CD4-positive, alpha-beta T cell treated with Interleukin-1 beta for 1 hour (primary cell): ENCODE measurements around the gene NUSAP1.
"Not testable (repeated sequence)": the region's sequence is repeated elsewhere in the genome, so short reads cannot be mapped to it uniquely, and the experiment has no call there.

ENCODE experiments used
- DNase-seq, 2 donors: peaks; one replicate each; pipeline ENCODE4 v3.0.0-alpha.2; 2020 to 2022

Gene NUSAP1

DNA sequence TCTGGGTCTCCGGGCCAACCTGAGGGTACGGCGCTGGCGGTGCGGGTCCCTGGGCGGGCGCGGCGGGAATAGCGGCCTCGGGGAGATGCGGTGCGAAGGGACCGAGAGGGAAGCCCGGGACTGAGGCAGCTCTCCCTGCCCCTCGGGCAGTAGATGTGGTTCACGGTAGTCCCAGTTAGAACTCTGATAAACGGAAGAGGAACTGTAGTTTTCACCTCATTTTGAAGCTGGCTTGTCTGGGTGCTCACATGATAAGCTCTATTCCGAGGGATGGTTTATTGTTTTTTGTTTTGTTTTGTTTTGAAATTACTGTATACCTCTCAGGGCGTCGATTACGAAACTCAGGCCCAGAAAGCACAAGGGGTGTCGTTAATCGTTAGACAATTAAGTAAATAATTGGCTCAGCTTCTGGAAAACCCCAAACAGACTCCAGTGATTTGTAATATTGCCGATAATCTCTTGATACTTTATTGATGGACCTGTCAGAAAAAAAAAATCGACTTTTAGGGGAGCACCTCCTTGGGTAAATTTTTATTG is 413 bp downstream of the NUSAP1 start:
- DNase-seq: peak in 1 of 2 donors; percentile 44

DNA sequence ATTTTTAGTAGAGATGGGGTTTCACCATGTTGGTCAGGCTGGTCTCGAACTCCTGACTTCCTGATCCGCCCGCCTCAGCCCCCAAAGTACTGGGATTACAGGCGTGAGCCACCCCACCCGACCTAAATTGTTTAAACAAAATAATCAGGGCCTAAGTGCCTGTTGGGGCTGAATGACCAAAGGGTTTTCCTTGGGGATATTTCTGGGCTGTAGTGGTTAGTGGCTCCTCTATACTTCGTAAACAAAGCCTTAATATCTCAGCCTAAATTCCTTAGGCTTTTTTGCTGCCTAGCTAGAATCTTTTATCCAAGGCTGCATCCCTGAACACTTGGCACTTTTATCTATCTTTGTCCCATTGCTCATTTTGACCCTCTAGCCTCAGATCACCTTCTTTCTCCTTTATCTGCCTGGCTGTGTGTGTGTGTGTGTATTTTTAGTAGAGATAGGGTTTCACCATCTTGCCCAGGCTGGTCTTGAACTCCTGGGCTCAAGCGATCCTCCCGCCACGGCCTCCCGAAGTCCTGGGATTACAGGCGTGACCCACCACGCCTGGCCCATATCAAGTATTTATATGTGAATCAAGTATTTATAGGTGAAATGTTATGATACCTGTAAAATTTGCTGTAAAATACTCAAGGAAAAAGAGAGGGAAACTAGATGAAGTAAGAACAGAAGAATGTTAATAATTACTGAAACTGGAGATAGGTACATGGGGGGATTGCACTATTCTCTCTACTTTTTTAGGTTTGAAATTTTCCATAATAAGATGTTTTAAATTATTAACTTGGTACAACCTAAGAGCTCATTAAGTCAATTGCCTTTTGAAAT is 1.8 kb downstream of the NUSAP1 start:
- no peak for DNase-seq

- peak in 1 of 2 donors; percentile 12 for DNase-seq
Observed at GRCh38 chr15:41336549-41336948, 3.9 kb downstream of the NUSAP1 start.

- no peak for DNase-seq
Observed at GRCh38 chr15:41337047-41337446, 4.4 kb downstream of the NUSAP1 start.

GRCh38 chr15:41337631-41338522 is 5.2 kb downstream of the NUSAP1 start:
- DNase-seq: no peak

GRCh38 chr15:41340189-41340695 is 7.6 kb downstream of the NUSAP1 start:
- DNase-seq: no peak

GRCh38 chr15:41341519-41341918 is 8.8 kb downstream of the NUSAP1 start:
- DNase-seq: no peak

DNA sequence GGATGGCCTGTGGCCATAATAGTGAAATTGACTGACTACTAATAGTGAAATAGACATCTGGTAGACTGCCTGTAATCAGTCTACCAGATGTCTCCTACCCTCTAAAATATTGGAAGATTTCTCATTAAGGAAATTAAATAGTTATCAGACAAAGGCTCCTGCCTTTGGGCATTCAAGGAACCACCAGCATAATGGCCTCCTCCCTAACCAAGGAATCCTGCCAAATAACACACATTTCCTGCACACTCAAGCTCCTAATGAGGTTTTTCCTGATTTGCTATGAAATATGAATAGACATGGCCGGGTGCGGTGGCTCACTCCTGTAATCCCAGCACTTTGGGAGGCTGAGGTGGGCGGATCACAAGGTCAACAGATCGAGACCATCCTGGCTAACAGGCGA is 14.6 kb downstream of the NUSAP1 start:
- no peak for DNase-seq

- no peak for DNase-seq
Observed at GRCh38 chr15:41350057-41350717, 17.5 kb downstream of the NUSAP1 start.

- no peak for DNase-seq
Observed at GRCh38 chr15:41354371-41354770, 21.7 kb downstream of the NUSAP1 start.

- no peak for DNase-seq
Observed at GRCh38 chr15:41367418-41367817, 34.7 kb downstream of the NUSAP1 start.

GRCh38 chr15:41377978-41378377 is 45.3 kb downstream of the NUSAP1 start:
- DNase-seq: no peak

DNA sequence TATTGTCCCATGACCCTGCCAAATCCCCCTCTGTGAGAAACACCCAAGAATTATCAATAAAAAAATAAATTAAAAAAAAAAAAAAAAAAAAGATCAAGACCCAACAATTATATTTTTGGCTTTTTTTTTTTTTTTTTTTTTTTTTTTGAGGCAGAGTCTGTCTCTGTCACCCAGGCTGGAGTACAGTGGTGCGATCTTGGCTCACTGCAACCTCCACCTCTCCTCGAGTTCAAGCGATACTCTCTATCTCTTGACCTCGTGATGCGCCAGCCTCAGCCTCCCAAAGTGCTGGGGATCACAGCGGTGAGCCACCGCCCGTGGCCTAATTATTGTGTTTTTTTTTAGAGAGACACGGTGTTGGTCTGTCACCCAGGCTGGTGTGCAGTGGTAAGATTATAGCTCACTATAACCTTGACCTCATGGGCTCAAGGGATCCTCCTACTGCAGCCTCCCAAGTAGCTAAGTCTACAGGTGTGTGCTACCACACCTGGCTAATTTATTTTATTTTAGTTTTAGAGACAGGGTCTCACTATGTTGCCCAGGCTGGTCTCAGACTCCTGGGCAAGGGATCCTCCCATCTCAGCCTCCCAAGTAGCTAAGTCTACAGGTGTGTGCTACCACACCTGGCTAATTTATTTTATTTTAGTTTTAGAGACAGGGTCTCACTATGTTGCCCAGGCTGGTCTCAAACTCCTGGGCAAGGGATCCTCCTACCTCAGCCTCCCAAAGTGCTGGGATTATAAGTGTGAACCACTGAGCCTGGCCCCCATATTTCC is 51.5 kb downstream of the NUSAP1 start:
- not testable (repeated sequence) for DNase-seq

DNA sequence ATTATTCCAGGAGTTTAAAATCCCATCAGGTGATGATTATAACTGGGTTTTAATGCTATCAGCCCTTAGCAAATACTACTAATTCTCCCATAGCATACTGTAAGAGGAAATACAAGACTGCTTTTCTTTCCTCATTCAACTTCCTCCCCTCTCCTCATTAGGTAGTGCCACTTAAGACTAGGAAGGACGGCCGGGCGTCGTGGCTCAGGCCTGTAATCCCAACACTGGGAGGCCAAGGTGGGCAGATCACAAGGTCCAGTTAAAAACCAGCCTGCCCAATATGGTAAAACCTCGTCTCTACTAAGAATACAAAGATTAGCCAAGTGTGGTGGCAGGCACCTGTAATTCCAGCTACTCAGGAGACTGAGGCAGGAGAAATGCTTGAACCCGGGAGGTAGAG is 55.0 kb downstream of the NUSAP1 start:
- no peak for DNase-seq

GRCh38 chr15:41392659-41393058 is 60.0 kb downstream of the NUSAP1 start:
- DNase-seq: no peak

DNA sequence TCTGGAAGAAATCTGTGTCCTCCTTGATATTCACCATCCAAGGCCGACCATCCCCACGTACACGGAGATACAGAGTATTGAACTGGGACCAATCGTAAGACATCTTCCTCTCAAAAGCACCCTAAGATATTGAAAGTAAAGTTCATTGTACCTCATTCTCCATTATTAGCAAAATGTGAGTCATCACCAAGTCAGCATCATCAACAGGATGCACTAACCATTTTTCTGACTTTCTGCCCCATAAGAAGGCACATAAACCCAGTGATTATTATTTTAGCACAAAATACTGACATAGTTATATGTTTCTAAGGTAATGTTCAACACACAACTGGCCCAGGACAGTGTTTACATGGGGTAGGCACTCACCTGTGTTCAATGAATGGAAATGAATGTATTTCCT is 62.2 kb downstream of the NUSAP1 start:
- no peak for DNase-seq

GRCh38 chr15:41396111-41396510 is 63.4 kb downstream of the NUSAP1 start:
- no peak for DNase-seq

DNA sequence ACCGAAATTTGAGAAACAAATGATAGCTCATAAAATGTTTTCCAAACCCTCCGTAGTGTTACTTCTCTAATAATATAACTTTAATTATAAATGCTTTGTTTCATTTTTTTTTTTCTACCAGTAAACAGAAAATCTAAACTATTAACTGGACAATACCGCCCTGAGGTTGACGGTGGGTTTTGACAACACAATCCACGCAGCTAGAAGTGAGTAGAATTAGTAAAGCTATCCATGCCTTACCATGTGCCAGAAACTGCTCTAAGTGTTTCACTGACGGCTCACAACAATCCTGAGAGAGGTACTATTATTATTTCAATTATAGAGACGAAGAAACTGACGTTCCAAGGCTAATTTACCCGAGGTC is 69.2 kb downstream of the NUSAP1 start:
- no peak for DNase-seq

DNA sequence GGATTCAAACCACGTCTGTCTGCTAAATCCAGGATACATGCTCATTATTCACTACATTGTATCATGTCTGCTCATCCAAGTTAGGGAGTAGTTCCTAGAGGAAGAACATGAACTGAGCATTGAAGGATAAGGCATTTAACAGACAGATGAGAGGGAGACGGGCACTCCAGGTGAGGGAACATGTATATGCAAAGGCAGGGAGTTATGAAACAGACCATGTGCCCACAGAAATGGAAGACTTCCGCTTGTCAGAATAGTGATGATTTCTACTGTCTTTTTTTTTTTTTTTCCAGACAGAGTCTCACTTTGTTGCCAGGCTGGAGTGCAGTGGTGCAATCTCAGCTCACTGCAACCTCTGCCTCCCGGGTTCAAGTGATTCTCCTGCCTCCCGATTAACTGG is 74.7 kb downstream of the NUSAP1 start:
- DNase-seq: no peak

- DNase-seq: no peak
Observed at GRCh38 chr15:41408234-41408641, 75.6 kb downstream of the NUSAP1 start.

DNA sequence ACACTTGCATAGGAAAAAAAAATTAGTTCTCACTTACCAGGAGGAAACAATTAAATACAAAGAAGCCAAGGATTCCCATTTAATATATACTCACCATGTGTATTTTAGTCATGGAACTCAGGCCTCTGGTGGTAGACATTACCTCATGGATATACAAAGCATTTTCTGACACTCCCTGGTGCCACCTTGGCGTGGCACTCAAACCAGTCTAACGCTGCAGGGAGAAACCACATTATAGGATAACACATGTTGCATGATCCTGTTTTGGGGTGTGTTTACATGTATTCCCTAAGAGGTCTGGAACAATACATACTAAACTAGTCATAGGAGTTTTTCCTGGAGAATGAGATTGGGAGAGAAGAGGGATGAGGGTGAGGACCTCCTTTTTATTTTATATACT is 78.3 kb downstream of the NUSAP1 start:
- no peak for DNase-seq

DNA sequence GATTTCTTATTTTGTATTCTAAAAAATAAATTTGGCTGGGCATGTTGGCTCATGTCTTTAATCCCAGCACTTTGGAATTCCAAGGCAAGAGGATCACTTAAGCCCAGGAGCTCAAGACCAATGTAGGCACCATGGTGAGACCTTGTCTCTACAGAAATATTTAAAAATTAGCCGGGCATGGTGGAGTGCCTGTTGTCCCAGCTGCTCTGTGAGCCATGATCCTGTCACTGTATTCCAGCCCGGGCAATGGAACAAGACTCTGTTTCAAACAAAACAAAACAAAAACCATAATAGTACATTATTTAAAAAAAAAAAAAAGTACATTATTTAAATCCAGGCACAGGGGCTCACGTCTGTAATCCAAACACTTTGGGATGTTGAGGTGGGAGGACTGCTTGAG is 78.8 kb downstream of the NUSAP1 start:
- no peak for DNase-seq
